GM12878 (cell line): ENCODE results near the gene FDX2. TPM values are rescaled to one million over a fixed set of nuclear protein-coding genes. Genes with fewer than 3 reads are reported as not detected.

Source experiments
- ATAC-seq: fragments of 200-7000 bp; cut with Tn5 transposase; 3 replicates; pipeline ENCODE4 v1.9.1; 2020; ENCODE audit warnings: mild to moderate bottlenecking, moderate library complexity
- BruUV-seq: library from RNA; stranded (reverse); fragments of 400-500 nt; replicated peaks from 2 replicates; lab custom pipeline; 2021; lab: Mats Ljungman, UMichigan
- CTCF ChIA-PET: fragments of 300-600 bp; sonication (Branson Sonifier 250); formaldehyde crosslinking; extraction: SDS; loops from one replicate; lab custom pipeline; 2021; ENCODE audit warnings: inconsistent platforms; lab: Yijun Ruan, JAX
- POLR2A ChIA-PET: fragments of 350-600 bp; formaldehyde crosslinking; extraction: SDS; loops from one replicate; lab custom pipeline; 2021; ENCODE audit warnings: inconsistent platforms; lab: Charles Lee
- RAD21 ChIA-PET: fragments of 300-600 bp; sonication (Branson Sonifier 250); formaldehyde crosslinking; loops from one replicate; lab custom pipeline; 2023; ENCODE audit warnings: antibody characterized with exemption; ENCODE audit not compliant: unreplicated experiment; lab: Charles Lee
- SMC1A ChIA-PET: fragments of 300-600 bp; sonication (Branson Sonifier 250); formaldehyde crosslinking; loops from one replicate; lab custom pipeline; 2023; ENCODE audit not compliant: unreplicated experiment, uncharacterized antibody; lab: Charles Lee
- DNase-seq: peaks from one replicate; pipeline ENCODE4 v3.0.0-alpha.2; 2011; ENCODE audit warnings: low read depth, low spot score
- FAIRE-seq: peaks from 3 replicates; lab custom pipeline; 2011; peaks lifted over from hg19 to GRCh38; lab: Jason Lieb, UNC
- H2AFZ ChIP-seq: 2 replicates; pipeline ENCODE4 v1.6.0; 2011; ENCODE audit warnings: low read depth, low read length, control low read depth; ENCODE audit not compliant: control insufficient read depth
- H3K27ac ChIP-seq: 2 replicates; pipeline ENCODE4 v1.5.1; 2011; ENCODE audit warnings: control low read depth; ENCODE audit not compliant: control insufficient read depth, insufficient read depth
- H3K27me3 ChIP-seq, 2 experiments: replicated peaks in 1 of 2; 2 replicates each; pipeline versions ENCODE4 v1.6.0 to v1.6.1; 2011; ENCODE audit warnings: low read length in 1 of 2; ENCODE audit not compliant: control insufficient read depth in 2 of 2, insufficient read depth in 2 of 2
- H3K36me3 ChIP-seq, 2 experiments: 2 replicates each; pipeline ENCODE4 v1.5.1; 2011; ENCODE audit warnings: low read length in 1 of 2; ENCODE audit not compliant: control insufficient read depth in 2 of 2, insufficient read depth in 2 of 2
- H3K4me1 ChIP-seq: 2 replicates; pipeline ENCODE4 v1.6.1; 2011; ENCODE audit warnings: mild to moderate bottlenecking, low read length, moderate library complexity, mixed read lengths; ENCODE audit not compliant: control insufficient read depth, insufficient read depth
- H3K4me2 ChIP-seq: 2 replicates; pipeline ENCODE4 v1.6.0; 2011; ENCODE audit warnings: control low read depth; ENCODE audit not compliant: control insufficient read depth, insufficient read depth
- H3K4me3 ChIP-seq: fragments of 200-600 bp; sonication (generic); 2 replicates; pipeline ENCODE4 v1.5.1; 2016
- H3K79me2 ChIP-seq: 2 replicates; pipeline ENCODE4 v1.6.0; 2011; ENCODE audit warnings: low read length; ENCODE audit not compliant: control insufficient read depth, insufficient read depth
- H3K9ac ChIP-seq: 2 replicates; pipeline ENCODE4 v1.8.0; 2011; ENCODE audit warnings: low read length, control low read depth, mixed read lengths; ENCODE audit not compliant: control insufficient read depth, insufficient read depth
- H3K9me3 ChIP-seq: replicated peaks from 3 replicates; pipeline ENCODE4 v1.5.1; 2011; ENCODE audit warnings: mild to moderate bottlenecking, low read length; ENCODE audit not compliant: control insufficient read depth, insufficient read depth
- H4K20me1 ChIP-seq: 2 replicates; pipeline ENCODE4 v1.6.0; 2011; ENCODE audit not compliant: control insufficient read depth, insufficient read depth
- CBFB ChIP-seq: IDR thresholded peaks from 2 replicates; pipeline ENCODE4 v1.6.1; 2016; ENCODE audit warnings: antibody characterized with exemption, low read depth
- DPF2 ChIP-seq: fragments of 450-650 bp; IDR thresholded peaks from 2 replicates; pipeline ENCODE4 v1.6.1; 2017; ENCODE audit warnings: mild to moderate bottlenecking
- GATAD2B ChIP-seq: fragments of 450-650 bp; conservative IDR thresholded peaks from 2 replicates; pipeline ENCODE4 v1.6.1; 2017; ENCODE audit warnings: low read depth, mild to moderate bottlenecking, moderate library complexity
- MTA3 ChIP-seq: IDR thresholded peaks from 2 replicates; pipeline ENCODE4 v1.6.1; 2012; ENCODE audit warnings: low read length, inconsistent platforms, borderline replicate concordance
- NRF1 ChIP-seq: conservative IDR thresholded peaks from 2 replicates; pipeline ENCODE4 v1.6.1; 2011; ENCODE audit warnings: mild to moderate bottlenecking, low read depth, low read length, improper control_type of control experiment
- RBBP5 ChIP-seq: fragments of 200-600 bp; sonication (generic); conservative IDR thresholded peaks from 2 replicates; pipeline ENCODE4 v1.6.1; 2016
- SREBF1 ChIP-seq: IDR thresholded peaks from 2 replicates; pipeline ENCODE4 v1.6.1; 2012; ENCODE audit warnings: mild to moderate bottlenecking, low read length
- SRF ChIP-seq, 2 experiments: IDR thresholded peaks; 2 replicates each; pipeline ENCODE4 v1.6.1; 2011; ENCODE audit warnings: low read depth in 2 of 2, low read length in 2 of 2, mild to moderate bottlenecking in 1 of 2, moderate library complexity in 1 of 2
- WGBS: methylation state at CpG from one replicate; pipeline ENCODE4 v1.1.6; 2016; ENCODE audit warnings: low lambda C conversion rate; ENCODE audit not compliant: insufficient replicate concordance, insufficient coverage; ENCODE audit errors: missing lambda C conversion rate; 5-methylcytosine and 5-hydroxymethylcytosine counted together
- in situ Hi-C: fragments of 300-500 bp; cut with MboI; formaldehyde crosslinking; loops from 9 replicates; pipeline ENCODE4 v1.14.3; 2018; ENCODE audit warnings: mixed read lengths
- intact Hi-C: fragments of 100-400 bp; cut with micrococcal nuclease; formaldehyde crosslinking; loops from one replicate; pipeline ENCODE4 v1.14.2; 2022; ENCODE audit not compliant: unreplicated experiment
- polyA plus RNA-seq, 11 experiments: library from polyadenylated mRNA; depleted of rRNA in 4 of 11; unstranded in 6 of 11; stranded (reverse) in 5 of 11; fragments of >200 nt; fragmentation: Nextera tagmentation in 4 of 11; fragmentation: Illumina TruSeq in 1 of 11; extraction: Ambion mirVana in 4 of 11; extraction: Trizol in 1 of 11; gene quantifications; 1 replicate in 1 of 11; 2 replicates in 10 of 11; pipeline versions ENCODE4 v1.2.1 to v1.2.3, GENCODE V29; 2011 to 2016; ENCODE audit warnings: inconsistent platforms in 2 of 11, missing spikeins in 2 of 11, low read depth in 1 of 11
- total RNA-seq, 4 experiments: library from RNA; depleted of rRNA in 3 of 4; stranded (reverse); fragments of >200 nt in 3 of 4; fragmentation: Illumina TruSeq in 1 of 4; extraction: Trizol in 1 of 4; gene quantifications; 2 replicates each; pipeline versions ENCODE4 v1.2.1 to v1.2.3, GENCODE V29; 2013 to 2021
- TF ChIP-seq, protein P1 (sequence below): fragments of 450-650 bp; IDR thresholded peaks from 2 replicates; pipeline ENCODE4 v1.6.1; 2017; ENCODE audit warnings: antibody characterized with exemption, mild to moderate bottlenecking, moderate library complexity
- TF ChIP-seq, protein P2 (sequence below): fragments of 450-650 bp; IDR thresholded peaks from 2 replicates; pipeline ENCODE4 v1.6.1; 2017; ENCODE audit warnings: mild to moderate bottlenecking, moderate library complexity
- TF ChIP-seq, protein P3 (sequence below): IDR thresholded peaks from 2 replicates; pipeline ENCODE4 v1.6.1; 2011; ENCODE audit warnings: borderline replicate concordance, low read depth, mild to moderate bottlenecking, moderate library complexity, mixed read lengths, low read length; ENCODE audit not compliant: insufficient read depth; ENCODE audit errors: extremely low read length

The FDX2 gene
- total and polyA plus RNA-seq, 10 of the 15 experiments (the other 5 are each of a cell fraction or from before 2014, with no cell fraction given), result 1.4 to 50.4 (median 24.7) TPM

DNA sequence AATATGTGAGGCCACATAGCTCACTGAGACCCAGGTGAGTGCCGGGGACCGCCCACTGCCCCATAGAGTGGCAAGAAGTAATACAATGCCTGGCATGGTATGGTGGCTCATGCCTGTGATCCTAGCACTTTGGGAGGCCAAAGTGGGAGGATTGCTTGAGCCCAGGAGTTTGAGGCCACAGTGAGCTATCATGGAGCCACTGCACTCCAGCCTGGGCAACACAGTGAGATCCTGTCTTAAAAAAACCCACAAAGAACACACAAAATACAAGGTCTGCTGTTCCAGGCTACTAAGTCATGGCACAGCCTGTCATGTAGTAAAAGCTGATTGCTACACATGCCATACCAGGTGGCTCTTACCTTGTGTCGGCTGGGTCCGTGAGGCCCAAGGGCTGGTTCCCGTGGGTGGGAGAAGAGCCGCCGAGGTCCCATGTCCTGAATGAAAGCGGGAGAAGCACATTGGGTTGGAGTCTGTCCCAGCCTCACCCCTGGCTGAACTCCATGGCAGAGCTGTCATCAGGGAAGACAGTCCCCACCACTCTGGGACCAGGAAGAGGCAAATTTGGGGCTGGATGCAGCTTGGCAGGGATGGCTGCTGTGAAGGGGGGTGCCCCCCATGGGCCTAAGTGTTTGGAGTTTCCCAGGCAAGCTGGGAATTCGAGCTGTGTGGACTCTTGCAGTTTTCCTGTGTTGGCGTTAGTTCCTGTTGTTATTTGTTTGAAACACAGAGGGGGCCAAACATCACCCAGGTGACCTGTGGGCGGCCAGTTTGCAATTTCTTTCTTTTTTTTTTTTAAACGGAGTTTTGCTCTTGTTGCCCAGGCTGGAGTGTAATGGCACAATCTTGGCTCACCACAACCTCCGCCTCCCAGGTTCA is 3.2 kb upstream of the FDX2 start:
- in situ Hi-C loops (no loop called here), intact Hi-C loops (no loop called here)
- CTCF ChIA-PET, result no interaction called here
- H2AFZ ChIP-seq, result no peak overlapping the region
- FAIRE-seq, result no peak
- no peaks in the 10 kb centered on the region for H4K20me1 ChIP-seq
- H3K36me3 ChIP-seq, result peaks cover 0 to 39% of the 10 kb centered on the region in 2 experiments; a peak in 3 of 4 replicates
- H3K9me3 ChIP-seq, result no peaks in the 10 kb centered on the region
- SMC1A ChIA-PET, result no interaction called here
- RAD21 ChIA-PET, result no interaction called here
- peaks cover 5% of the 10 kb centered on the region for H3K4me1 ChIP-seq
- H3K4me2 ChIP-seq, result no peak overlapping the region
- H3K27ac ChIP-seq, result no peak overlapping the region
- no TSS peak for BruUV-seq
- 92% methylated on average over 13 of the region's 13 CpGs for WGBS
- no peak overlapping the region for H3K9ac ChIP-seq
- no peak for DNase-seq
- ATAC-seq, result no peak
- no peaks in the 10 kb centered on the region for H3K27me3 ChIP-seq
- no peak overlapping the region for H3K4me3 ChIP-seq
- POLR2A ChIA-PET, result interaction anchor here (0.6 to 1.0 kb wide), 3 partner anchors 9 to 48 kb away, joined by 3 read pairs; partner anchors contain the start of genes ICAM1 and ZGLP1
- H3K79me2 ChIP-seq, result peaks cover 6% of the 10 kb centered on the region
- no peak for TF ChIP-seq NRF1
- TF ChIP-seq, protein P1, sequence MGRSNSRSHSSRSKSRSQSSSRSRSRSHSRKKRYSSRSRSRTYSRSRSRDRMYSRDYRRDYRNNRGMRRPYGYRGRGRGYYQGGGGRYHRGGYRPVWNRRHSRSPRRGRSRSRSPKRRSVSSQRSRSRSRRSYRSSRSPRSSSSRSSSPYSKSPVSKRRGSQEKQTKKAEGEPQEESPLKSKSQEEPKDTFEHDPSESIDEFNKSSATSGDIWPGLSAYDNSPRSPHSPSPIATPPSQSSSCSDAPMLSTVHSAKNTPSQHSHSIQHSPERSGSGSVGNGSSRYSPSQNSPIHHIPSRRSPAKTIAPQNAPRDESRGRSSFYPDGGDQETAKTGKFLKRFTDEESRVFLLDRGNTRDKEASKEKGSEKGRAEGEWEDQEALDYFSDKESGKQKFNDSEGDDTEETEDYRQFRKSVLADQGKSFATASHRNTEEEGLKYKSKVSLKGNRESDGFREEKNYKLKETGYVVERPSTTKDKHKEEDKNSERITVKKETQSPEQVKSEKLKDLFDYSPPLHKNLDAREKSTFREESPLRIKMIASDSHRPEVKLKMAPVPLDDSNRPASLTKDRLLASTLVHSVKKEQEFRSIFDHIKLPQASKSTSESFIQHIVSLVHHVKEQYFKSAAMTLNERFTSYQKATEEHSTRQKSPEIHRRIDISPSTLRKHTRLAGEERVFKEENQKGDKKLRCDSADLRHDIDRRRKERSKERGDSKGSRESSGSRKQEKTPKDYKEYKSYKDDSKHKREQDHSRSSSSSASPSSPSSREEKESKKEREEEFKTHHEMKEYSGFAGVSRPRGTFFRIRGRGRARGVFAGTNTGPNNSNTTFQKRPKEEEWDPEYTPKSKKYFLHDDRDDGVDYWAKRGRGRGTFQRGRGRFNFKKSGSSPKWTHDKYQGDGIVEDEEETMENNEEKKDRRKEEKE, result no peak
- no peak for TF ChIP-seq CBFB
- no peak for TF ChIP-seq SREBF1
- TF ChIP-seq, protein P2, sequence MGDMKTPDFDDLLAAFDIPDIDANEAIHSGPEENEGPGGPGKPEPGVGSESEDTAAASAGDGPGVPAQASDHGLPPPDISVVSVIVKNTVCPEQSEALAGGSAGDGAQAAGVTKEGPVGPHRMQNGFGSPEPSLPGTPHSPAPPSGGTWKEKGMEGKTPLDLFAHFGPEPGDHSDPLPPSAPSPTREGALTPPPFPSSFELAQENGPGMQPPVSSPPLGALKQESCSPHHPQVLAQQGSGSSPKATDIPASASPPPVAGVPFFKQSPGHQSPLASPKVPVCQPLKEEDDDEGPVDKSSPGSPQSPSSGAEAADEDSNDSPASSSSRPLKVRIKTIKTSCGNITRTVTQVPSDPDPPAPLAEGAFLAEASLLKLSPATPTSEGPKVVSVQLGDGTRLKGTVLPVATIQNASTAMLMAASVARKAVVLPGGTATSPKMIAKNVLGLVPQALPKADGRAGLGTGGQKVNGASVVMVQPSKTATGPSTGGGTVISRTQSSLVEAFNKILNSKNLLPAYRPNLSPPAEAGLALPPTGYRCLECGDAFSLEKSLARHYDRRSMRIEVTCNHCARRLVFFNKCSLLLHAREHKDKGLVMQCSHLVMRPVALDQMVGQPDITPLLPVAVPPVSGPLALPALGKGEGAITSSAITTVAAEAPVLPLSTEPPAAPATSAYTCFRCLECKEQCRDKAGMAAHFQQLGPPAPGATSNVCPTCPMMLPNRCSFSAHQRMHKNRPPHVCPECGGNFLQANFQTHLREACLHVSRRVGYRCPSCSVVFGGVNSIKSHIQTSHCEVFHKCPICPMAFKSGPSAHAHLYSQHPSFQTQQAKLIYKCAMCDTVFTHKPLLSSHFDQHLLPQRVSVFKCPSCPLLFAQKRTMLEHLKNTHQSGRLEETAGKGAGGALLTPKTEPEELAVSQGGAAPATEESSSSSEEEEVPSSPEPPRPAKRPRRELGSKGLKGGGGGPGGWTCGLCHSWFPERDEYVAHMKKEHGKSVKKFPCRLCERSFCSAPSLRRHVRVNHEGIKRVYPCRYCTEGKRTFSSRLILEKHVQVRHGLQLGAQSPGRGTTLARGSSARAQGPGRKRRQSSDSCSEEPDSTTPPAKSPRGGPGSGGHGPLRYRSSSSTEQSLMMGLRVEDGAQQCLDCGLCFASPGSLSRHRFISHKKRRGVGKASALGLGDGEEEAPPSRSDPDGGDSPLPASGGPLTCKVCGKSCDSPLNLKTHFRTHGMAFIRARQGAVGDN, result no peak
- no peak for TF ChIP-seq GATAD2B
- no peak for TF ChIP-seq RBBP5
- TF ChIP-seq, protein P3, sequence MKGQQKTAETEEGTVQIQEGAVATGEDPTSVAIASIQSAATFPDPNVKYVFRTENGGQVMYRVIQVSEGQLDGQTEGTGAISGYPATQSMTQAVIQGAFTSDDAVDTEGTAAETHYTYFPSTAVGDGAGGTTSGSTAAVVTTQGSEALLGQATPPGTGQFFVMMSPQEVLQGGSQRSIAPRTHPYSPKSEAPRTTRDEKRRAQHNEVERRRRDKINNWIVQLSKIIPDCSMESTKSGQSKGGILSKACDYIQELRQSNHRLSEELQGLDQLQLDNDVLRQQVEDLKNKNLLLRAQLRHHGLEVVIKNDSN, result no peak
- no peak for TF ChIP-seq SRF (IDR thresholded peaks at IDR 0.05; ENCODE audit: low read depth in 2 of 2, low read length in 2 of 2)
- no peak for TF ChIP-seq DPF2
- no peak for TF ChIP-seq MTA3
